ENCODE data around the gene PLCB4.

PLCB4 gene

DNA sequence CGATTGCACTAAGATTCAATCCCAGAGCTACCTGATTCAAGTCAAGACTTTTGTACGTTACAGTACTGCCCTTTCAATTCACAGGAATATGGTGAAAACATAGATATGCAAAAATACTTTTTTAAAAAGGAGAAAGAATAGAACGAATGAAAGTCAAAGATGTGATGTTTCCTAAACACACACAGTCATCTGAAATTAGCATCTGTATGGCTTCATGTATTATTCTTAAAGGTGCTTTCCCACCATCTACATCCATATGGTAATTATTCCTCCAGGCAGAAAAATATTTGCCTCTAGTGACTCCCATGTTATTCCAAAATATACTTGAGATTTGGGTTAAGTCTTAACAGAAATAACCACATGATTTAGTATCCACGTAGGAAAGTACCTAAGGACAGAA is 330.0 kb downstream of the PLCB4 start:
- DNase-seq (ENCODE audit: low spot score), result no peak
- TF ChIP-seq, protein P1, sequence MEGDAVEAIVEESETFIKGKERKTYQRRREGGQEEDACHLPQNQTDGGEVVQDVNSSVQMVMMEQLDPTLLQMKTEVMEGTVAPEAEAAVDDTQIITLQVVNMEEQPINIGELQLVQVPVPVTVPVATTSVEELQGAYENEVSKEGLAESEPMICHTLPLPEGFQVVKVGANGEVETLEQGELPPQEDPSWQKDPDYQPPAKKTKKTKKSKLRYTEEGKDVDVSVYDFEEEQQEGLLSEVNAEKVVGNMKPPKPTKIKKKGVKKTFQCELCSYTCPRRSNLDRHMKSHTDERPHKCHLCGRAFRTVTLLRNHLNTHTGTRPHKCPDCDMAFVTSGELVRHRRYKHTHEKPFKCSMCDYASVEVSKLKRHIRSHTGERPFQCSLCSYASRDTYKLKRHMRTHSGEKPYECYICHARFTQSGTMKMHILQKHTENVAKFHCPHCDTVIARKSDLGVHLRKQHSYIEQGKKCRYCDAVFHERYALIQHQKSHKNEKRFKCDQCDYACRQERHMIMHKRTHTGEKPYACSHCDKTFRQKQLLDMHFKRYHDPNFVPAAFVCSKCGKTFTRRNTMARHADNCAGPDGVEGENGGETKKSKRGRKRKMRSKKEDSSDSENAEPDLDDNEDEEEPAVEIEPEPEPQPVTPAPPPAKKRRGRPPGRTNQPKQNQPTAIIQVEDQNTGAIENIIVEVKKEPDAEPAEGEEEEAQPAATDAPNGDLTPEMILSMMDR (IDR thresholded peaks at IDR 0.05; ENCODE audit: borderline replicate concordance, control extremely low read depth, extremely low read depth, insufficient read depth, missing control alignments), result no peak
- in situ Hi-C loops (cut with MboI; ENCODE audit: low sequenced_read_pairs, unreplicated experiment), result no loop called here

DNA sequence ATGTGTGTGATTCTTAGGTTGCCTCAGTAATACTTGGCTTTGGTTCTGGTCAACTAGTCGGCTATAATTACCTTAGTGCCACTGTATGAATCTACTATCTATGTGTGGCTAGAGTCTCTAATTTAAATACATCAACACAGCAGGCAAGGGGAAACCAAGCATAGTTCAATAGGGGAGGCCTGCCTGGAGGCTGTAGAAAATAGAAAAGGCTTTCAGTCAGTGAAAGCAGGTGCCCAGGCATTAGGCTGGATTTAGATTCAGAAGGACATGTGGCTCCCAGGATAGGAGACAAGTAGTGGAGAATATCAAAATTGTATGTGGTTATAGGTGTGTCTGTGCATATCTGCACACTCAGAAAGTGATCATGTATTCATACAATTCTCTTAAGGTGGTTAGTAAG is 330.4 kb downstream of the PLCB4 start:
- DNase-seq (ENCODE audit: low spot score), result no peak
- in situ Hi-C loops (cut with MboI; ENCODE audit: low sequenced_read_pairs, unreplicated experiment), result no loop called here
- TF ChIP-seq, protein P1 (IDR thresholded peaks at IDR 0.05; ENCODE audit: borderline replicate concordance, control extremely low read depth, extremely low read depth, insufficient read depth, missing control alignments), result no peak

DNA sequence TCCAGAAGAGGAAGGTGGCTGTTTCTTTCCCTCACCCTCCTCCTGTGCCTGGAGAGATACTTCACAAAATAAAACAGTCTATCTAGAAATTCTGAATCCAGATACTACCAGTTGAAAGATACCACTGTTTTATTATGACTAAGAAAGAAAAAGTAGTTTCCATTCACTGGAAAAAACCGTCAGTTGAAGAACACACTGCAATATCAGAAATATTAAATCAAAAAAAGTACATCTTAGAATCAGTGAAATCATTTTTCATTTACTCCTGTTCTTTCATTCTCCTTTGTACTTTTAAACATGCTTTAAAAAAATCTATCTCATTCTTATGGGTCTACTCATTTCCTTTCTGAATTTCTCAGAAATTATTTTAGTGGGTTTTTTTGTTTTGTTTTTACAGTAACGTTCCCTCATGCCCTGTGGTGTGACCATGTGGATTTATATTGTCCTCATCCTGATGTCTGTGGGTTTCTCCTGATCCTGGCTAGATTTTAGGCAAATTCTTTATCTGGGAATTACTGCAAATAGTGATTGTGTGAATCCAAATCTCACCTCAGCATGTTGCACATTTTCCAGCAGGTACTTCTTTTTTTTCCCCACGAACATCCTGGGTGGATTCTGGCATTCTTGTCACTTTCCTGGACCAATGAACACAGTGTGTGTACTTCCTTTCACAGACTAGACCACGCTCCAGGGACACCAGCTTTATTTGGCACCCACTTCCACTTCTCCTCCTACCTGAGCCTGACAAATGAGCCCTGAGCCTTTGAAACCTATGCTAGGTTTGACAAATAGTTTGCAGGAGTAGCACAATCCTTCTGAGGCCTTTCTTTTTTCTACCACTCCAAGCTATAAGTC is 331.5 kb downstream of the PLCB4 start:
- DNase-seq (ENCODE audit: low spot score), result no peak
- in situ Hi-C loops (cut with MboI; ENCODE audit: low sequenced_read_pairs, unreplicated experiment), result no loop called here
- TF ChIP-seq, protein P1 (IDR thresholded peaks at IDR 0.05; ENCODE audit: borderline replicate concordance, control extremely low read depth, extremely low read depth, insufficient read depth, missing control alignments), result no peak

GRCh38 chr20:9401371-9401770 is 332.5 kb downstream of the PLCB4 start:
- in situ Hi-C loops (cut with MboI; ENCODE audit: low sequenced_read_pairs, unreplicated experiment), result no loop called here
- no peak for DNase-seq (ENCODE audit: low spot score)
- TF ChIP-seq, protein P1 (IDR thresholded peaks at IDR 0.05; ENCODE audit: borderline replicate concordance, control extremely low read depth, extremely low read depth, insufficient read depth, missing control alignments), result no peak

- in situ Hi-C loops (cut with MboI; ENCODE audit: low sequenced_read_pairs, unreplicated experiment), result no loop called here
- TF ChIP-seq, protein P1 (IDR thresholded peaks at IDR 0.05; ENCODE audit: borderline replicate concordance, control extremely low read depth, extremely low read depth, insufficient read depth, missing control alignments), result no peak
- DNase-seq (ENCODE audit: low spot score), result no peak
Observed at GRCh38 chr20:9402141-9402540, 333.3 kb downstream of the PLCB4 start.

GRCh38 chr20:9402546-9402945 is 333.7 kb downstream of the PLCB4 start:
- no peak for DNase-seq (ENCODE audit: low spot score)
- TF ChIP-seq, protein P1 (IDR thresholded peaks at IDR 0.05; ENCODE audit: borderline replicate concordance, control extremely low read depth, extremely low read depth, insufficient read depth, missing control alignments), result no peak
- in situ Hi-C loops (cut with MboI; ENCODE audit: low sequenced_read_pairs, unreplicated experiment), result no loop called here
